GM23338 (cell line): Measurements from ENCODE around the gene TAF1B. TPM values are rescaled to one million over a fixed set of nuclear protein-coding genes. Genes with fewer than 3 reads are reported as not detected.

Experiments
- ATAC-seq: fragments of 200-7000 bp; cut with Tn5 transposase; 3 replicates; pipeline ENCODE4 v1.9.1; 2020
- DNase-seq: peaks from one replicate; pipeline ENCODE4 v3.0.0-alpha.2; 2015; ENCODE audit warnings: low spot score
- H2AFZ ChIP-seq: fragments of 200-600 bp; sonication (generic); 2 replicates; pipeline ENCODE4 v1.8.0; 2016; ENCODE audit warnings: antibody characterized with exemption, mild to moderate bottlenecking, moderate library complexity
- H3F3A ChIP-seq: fragments of 200-600 bp; sonication (generic); replicated peaks from 2 replicates; pipeline ENCODE4 v1.8.0; 2017; ENCODE audit warnings: antibody characterized with exemption, mixed run types, low read depth
- H3K27ac ChIP-seq: fragments of 200-600 bp; sonication (generic); 2 replicates; pipeline ENCODE4 v1.6.1; 2016; ENCODE audit warnings: low read depth
- H3K27me3 ChIP-seq: fragments of 200-600 bp; sonication (generic); 2 replicates; pipeline ENCODE4 v1.8.0; 2016; ENCODE audit warnings: mild to moderate bottlenecking, mixed run types, moderate library complexity; ENCODE audit not compliant: insufficient read depth
- H3K36me3 ChIP-seq: fragments of 200-600 bp; sonication (generic); 2 replicates; pipeline ENCODE4 v1.8.0; 2016; ENCODE audit warnings: mild to moderate bottlenecking; ENCODE audit not compliant: insufficient read depth
- H3K4me1 ChIP-seq: fragments of 200-600 bp; sonication (generic); 2 replicates; pipeline ENCODE4 v1.8.0; 2016; ENCODE audit warnings: mild to moderate bottlenecking, moderate library complexity; ENCODE audit not compliant: insufficient read depth
- H3K4me2 ChIP-seq: fragments of 200-600 bp; sonication (generic); 2 replicates; pipeline ENCODE4 v1.7.1; 2017; ENCODE audit warnings: mixed run types
- H3K4me3 ChIP-seq: fragments of 200-600 bp; sonication (generic); 2 replicates; pipeline ENCODE4 v1.6.1; 2016; ENCODE audit warnings: mixed run types
- H3K79me2 ChIP-seq: fragments of 200-600 bp; sonication (generic); replicated peaks from 2 replicates; pipeline ENCODE4 v1.8.0; 2017; ENCODE audit warnings: mild to moderate bottlenecking; ENCODE audit not compliant: insufficient read depth
- H3K9me2 ChIP-seq: fragments of 200-600 bp; sonication (generic); 2 replicates; pipeline ENCODE4 v1.8.0; 2017; ENCODE audit not compliant: insufficient read depth
- H4K20me1 ChIP-seq: fragments of 200-600 bp; sonication (generic); replicated peaks from 2 replicates; pipeline ENCODE4 v1.8.0; 2017; ENCODE audit warnings: mild to moderate bottlenecking; ENCODE audit not compliant: insufficient read depth
- H3K27ac Mint-ChIP-seq: 2 replicates; pipeline ENCODE4 v1.8.0; 2020; ENCODE audit warnings: inconsistent platforms, mild to moderate bottlenecking, moderate library complexity, mixed read lengths
- H3K27me3 Mint-ChIP-seq: 3 replicates; pipeline ENCODE4 v1.8.0; 2022; ENCODE audit warnings: low read depth, mild to moderate bottlenecking, moderate library complexity, mixed read lengths, inconsistent platforms; ENCODE audit not compliant: insufficient read depth, poor library complexity
- H3K36me3 Mint-ChIP-seq: 3 replicates; pipeline ENCODE4 v1.8.0; 2021; ENCODE audit warnings: low read depth, mild to moderate bottlenecking, inconsistent platforms, moderate library complexity, mixed read lengths
- H3K4me1 Mint-ChIP-seq: 3 replicates; pipeline ENCODE4 v1.8.0; 2020; ENCODE audit warnings: mild to moderate bottlenecking, inconsistent platforms, mixed read lengths
- H3K4me3 Mint-ChIP-seq: 3 replicates; pipeline ENCODE4 v1.8.0; 2021; ENCODE audit warnings: moderate library complexity, mild to moderate bottlenecking, inconsistent platforms, mixed read lengths
- H3K9me3 Mint-ChIP-seq: 3 replicates; pipeline ENCODE4 v1.8.0; 2020; ENCODE audit warnings: moderate library complexity, mild to moderate bottlenecking, inconsistent platforms, mixed read lengths
- CREB1 ChIP-seq: fragments of 250-450 bp; sonication (Bioruptor Pico); IDR thresholded peaks from 2 replicates; pipeline ENCODE4 v1.5.0; 2020; ENCODE audit warnings: low read depth, mild to moderate bottlenecking, moderate library complexity
- EZH2 ChIP-seq: fragments of 200-600 bp; sonication (generic); IDR thresholded peaks from one replicate; pipeline ENCODE4 v1.8.0; 2017; ENCODE audit warnings: antibody characterized with exemption, mild to moderate bottlenecking, low read depth; ENCODE audit not compliant: unreplicated experiment
- EZH2phosphoT487 ChIP-seq: fragments of 200-600 bp; sonication (generic); IDR thresholded peaks from one replicate; pipeline ENCODE4 v1.8.1; 2018; ENCODE audit warnings: antibody characterized with exemption; ENCODE audit not compliant: unreplicated experiment
- JUNB ChIP-seq: IDR thresholded peaks from one replicate; pipeline ENCODE4 v1.6.1; 2016; ENCODE audit warnings: antibody characterized with exemption; ENCODE audit not compliant: unreplicated experiment
- NANOG ChIP-seq: IDR thresholded peaks from 2 replicates; pipeline ENCODE4 v1.6.1; 2016; ENCODE audit warnings: antibody characterized with exemption, borderline replicate concordance
- POLR2AphosphoS5 ChIP-seq: IDR thresholded peaks from 2 replicates; pipeline ENCODE4 v1.6.1; 2016; ENCODE audit warnings: antibody characterized with exemption, low read depth
- REST ChIP-seq: IDR thresholded peaks from one replicate; pipeline ENCODE4 v1.6.1; 2018; ENCODE audit warnings: antibody characterized with exemption; ENCODE audit not compliant: unreplicated experiment
- STAT1 ChIP-seq: IDR thresholded peaks from one replicate; pipeline ENCODE4 v1.6.1; 2016; ENCODE audit warnings: antibody characterized with exemption; ENCODE audit not compliant: unreplicated experiment
- ZNF114 ChIP-seq: fragments of 250-450 bp; sonication (Bioruptor Pico); IDR thresholded peaks from 2 replicates; pipeline ENCODE4 v1.5.0; 2020; ENCODE audit warnings: mild to moderate bottlenecking, moderate library complexity
- ZNF331 ChIP-seq: fragments of 250-450 bp; sonication (Bioruptor Pico); IDR thresholded peaks from 2 replicates; pipeline ENCODE4 v1.5.0; 2020; ENCODE audit warnings: low read depth, mild to moderate bottlenecking, moderate library complexity
- polyA plus RNA-seq: library from polyadenylated mRNA; unstranded; fragments of >200 nt; fragmentation: Nextera tagmentation; extraction: Ambion mirVana; gene quantifications from 2 replicates; pipeline ENCODE4 v1.2.1, GENCODE V29; 2016
- total RNA-seq: library from RNA; depleted of rRNA; stranded (reverse); fragments of >200 nt; shearing (Covaris generic); gene quantifications from 2 replicates; pipeline ENCODE4 v1.2.3, GENCODE V29; 2014
- TF ChIP-seq, protein P1 (sequence below): IDR thresholded peaks from 2 replicates; pipeline ENCODE4 v1.6.1; 2016; ENCODE audit warnings: antibody characterized with exemption
- TF ChIP-seq, protein P2 (sequence below): fragments of 250-450 bp; sonication (Bioruptor Pico); IDR thresholded peaks from 2 replicates; pipeline ENCODE4 v1.5.0; 2020; ENCODE audit warnings: mild to moderate bottlenecking, moderate library complexity
- TF ChIP-seq, protein P3 (sequence below), 2 experiments: fragments of 200-600 bp in 1 of 2; sonication (generic) in 1 of 2; conservative IDR thresholded peaks; 2 replicates each; pipeline versions ENCODE4 v1.5.1 to v1.6.1; 2016 to 2017; ENCODE audit warnings: antibody characterized with exemption in 2 of 2, low read depth in 2 of 2, mild to moderate bottlenecking in 2 of 2, moderate library complexity in 1 of 2

The TAF1B gene
- total and polyA plus RNA-seq, 2 experiments from 2014 or later, result 22.2 to 28.9 TPM

- no peak overlapping the region for H3K27ac Mint-ChIP-seq
- H3K27me3 Mint-ChIP-seq, result peaks cover 8% of the 10 kb centered on the region
- Histone ChIP-seq H3K36me3 (no peaks in the 10 kb centered on the region; the same call in 1 of the 2 replicates), H3K79me2 (no peaks in the 10 kb centered on the region), H3K4me3 (no peak overlapping the region), H3K4me1 (no peaks in the 10 kb centered on the region), H3K4me2 (no peak overlapping the region), H3K27me3 (no peaks in the 10 kb centered on the region), H3F3A (no peaks in the 10 kb centered on the region), H3K9me2 (no peaks in the 10 kb centered on the region), H2AFZ (0 out of 2 replicates have a peak overlapping the region, but pooled peaks have one; percentile 83), H4K20me1 (no peaks in the 10 kb centered on the region), H3K27ac (no peak overlapping the region)
- no peaks in the 10 kb centered on the region for H3K9me3 Mint-ChIP-seq
- ATAC-seq (peak; percentile 56), DNase-seq (peak; percentile 59)
- H3K4me1 Mint-ChIP-seq, result peaks cover 6% of the 10 kb centered on the region; the same call in 2 of the 3 replicates
- TF ChIP-seq JUNB (no peak), ZNF331 (CRISPR knock-in tag) (no peak), CREB1 (no peak), POLR2AphosphoS5 (no peak), STAT1 (no peak), ZNF114 (CRISPR knock-in tag) (no peak), NANOG (no peak), REST (no peak), EZH2 (no peak), EZH2phosphoT487 (no peak)
- TF ChIP-seq, protein P1, sequence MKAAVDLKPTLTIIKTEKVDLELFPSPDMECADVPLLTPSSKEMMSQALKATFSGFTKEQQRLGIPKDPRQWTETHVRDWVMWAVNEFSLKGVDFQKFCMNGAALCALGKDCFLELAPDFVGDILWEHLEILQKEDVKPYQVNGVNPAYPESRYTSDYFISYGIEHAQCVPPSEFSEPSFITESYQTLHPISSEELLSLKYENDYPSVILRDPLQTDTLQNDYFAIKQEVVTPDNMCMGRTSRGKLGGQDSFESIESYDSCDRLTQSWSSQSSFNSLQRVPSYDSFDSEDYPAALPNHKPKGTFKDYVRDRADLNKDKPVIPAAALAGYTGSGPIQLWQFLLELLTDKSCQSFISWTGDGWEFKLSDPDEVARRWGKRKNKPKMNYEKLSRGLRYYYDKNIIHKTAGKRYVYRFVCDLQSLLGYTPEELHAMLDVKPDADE, result no peak
- TF ChIP-seq, protein P2, sequence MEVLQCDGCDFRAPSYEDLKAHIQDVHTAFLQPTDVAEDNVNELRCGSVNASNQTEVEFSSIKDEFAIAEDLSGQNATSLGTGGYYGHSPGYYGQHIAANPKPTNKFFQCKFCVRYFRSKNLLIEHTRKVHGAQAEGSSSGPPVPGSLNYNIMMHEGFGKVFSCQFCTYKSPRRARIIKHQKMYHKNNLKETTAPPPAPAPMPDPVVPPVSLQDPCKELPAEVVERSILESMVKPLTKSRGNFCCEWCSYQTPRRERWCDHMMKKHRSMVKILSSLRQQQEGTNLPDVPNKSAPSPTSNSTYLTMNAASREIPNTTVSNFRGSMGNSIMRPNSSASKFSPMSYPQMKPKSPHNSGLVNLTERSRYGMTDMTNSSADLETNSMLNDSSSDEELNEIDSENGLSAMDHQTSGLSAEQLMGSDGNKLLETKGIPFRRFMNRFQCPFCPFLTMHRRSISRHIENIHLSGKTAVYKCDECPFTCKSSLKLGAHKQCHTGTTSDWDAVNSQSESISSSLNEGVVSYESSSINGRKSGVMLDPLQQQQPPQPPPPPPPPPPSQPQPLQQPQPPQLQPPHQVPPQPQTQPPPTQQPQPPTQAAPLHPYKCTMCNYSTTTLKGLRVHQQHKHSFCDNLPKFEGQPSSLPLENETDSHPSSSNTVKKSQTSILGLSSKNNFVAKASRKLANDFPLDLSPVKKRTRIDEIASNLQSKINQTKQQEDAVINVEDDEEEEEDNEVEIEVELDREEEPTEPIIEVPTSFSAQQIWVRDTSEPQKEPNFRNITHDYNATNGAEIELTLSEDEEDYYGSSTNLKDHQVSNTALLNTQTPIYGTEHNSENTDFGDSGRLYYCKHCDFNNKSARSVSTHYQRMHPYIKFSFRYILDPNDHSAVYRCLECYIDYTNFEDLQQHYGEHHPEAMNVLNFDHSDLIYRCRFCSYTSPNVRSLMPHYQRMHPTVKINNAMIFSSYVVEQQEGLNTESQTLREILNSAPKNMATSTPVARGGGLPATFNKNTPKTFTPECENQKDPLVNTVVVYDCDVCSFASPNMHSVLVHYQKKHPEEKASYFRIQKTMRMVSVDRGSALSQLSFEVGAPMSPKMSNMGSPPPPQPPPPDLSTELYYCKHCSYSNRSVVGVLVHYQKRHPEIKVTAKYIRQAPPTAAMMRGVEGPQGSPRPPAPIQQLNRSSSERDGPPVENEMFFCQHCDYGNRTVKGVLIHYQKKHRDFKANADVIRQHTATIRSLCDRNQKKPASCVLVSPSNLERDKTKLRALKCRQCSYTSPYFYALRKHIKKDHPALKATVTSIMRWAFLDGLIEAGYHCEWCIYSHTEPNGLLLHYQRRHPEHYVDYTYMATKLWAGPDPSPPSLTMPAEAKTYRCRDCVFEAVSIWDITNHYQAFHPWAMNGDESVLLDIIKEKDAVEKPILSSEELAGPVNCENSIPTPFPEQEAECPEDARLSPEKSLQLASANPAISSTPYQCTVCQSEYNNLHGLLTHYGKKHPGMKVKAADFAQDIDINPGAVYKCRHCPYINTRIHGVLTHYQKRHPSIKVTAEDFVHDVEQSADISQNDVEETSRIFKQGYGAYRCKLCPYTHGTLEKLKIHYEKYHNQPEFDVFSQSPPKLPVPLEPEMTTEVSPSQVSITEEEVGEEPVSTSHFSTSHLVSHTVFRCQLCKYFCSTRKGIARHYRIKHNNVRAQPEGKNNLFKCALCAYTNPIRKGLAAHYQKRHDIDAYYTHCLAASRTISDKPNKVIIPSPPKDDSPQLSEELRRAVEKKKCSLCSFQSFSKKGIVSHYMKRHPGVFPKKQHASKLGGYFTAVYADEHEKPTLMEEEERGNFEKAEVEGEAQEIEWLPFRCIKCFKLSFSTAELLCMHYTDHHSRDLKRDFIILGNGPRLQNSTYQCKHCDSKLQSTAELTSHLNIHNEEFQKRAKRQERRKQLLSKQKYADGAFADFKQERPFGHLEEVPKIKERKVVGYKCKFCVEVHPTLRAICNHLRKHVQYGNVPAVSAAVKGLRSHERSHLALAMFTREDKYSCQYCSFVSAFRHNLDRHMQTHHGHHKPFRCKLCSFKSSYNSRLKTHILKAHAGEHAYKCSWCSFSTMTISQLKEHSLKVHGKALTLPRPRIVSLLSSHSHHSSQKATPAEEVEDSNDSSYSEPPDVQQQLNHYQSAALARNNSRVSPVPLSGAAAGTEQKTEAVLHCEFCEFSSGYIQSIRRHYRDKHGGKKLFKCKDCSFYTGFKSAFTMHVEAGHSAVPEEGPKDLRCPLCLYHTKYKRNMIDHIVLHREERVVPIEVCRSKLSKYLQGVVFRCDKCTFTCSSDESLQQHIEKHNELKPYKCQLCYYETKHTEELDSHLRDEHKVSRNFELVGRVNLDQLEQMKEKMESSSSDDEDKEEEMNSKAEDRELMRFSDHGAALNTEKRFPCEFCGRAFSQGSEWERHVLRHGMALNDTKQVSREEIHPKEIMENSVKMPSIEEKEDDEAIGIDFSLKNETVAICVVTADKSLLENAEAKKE (CRISPR knock-in tag), result no peak
- TF ChIP-seq, protein P3, sequence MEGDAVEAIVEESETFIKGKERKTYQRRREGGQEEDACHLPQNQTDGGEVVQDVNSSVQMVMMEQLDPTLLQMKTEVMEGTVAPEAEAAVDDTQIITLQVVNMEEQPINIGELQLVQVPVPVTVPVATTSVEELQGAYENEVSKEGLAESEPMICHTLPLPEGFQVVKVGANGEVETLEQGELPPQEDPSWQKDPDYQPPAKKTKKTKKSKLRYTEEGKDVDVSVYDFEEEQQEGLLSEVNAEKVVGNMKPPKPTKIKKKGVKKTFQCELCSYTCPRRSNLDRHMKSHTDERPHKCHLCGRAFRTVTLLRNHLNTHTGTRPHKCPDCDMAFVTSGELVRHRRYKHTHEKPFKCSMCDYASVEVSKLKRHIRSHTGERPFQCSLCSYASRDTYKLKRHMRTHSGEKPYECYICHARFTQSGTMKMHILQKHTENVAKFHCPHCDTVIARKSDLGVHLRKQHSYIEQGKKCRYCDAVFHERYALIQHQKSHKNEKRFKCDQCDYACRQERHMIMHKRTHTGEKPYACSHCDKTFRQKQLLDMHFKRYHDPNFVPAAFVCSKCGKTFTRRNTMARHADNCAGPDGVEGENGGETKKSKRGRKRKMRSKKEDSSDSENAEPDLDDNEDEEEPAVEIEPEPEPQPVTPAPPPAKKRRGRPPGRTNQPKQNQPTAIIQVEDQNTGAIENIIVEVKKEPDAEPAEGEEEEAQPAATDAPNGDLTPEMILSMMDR (conservative IDR thresholded peaks at IDR 0.05; ENCODE audit: low read depth in 2 of 2), result no peak
- no peak overlapping the region for H3K4me3 Mint-ChIP-seq
- H3K36me3 Mint-ChIP-seq, result no peaks in the 10 kb centered on the region
Observed at GRCh38 chr2:9820020-9820973, 23.0 kb upstream of the TAF1B start.
